GM18867 (cell line): ENCODE results near the gene MYO5A.

Source experiments
- ATAC-seq: cut with Tn5 transposase; IDR thresholded peaks from one replicate; pipeline ENCODE4 v1.9.1; 2021; ENCODE audit warnings: mild to moderate bottlenecking, moderate library complexity; ENCODE audit not compliant: unreplicated experiment

The MYO5A gene

GRCh38 chr15:52276256-52276770, 252.4 kb downstream of the MYO5A start:
- no peak for ATAC-seq

- ATAC-seq: no peak
These were observed 265.0 kb downstream of the MYO5A start for GRCh38 chr15:52263563-52264282.

DNA sequence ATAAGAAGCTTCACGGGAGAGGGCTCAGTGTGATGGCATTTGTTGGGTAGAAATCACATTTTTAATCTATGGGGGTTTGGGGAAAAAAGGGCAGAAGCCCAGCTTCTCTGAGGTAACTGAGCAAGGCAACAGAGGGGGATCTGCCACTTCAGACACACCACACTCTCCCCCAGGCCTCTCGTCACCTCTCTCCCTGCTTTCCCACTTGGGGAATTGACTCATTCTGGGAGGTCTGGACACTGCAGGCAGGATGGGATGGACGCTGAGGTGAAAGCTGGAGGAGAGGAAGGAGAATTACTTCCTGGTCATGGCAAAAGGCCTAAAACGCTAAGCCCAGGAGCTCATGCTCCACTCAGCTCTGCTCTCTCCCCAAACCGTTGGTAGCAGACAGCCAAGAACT, 266.3 kb downstream of the MYO5A start:
- ATAC-seq: no peak

DNA sequence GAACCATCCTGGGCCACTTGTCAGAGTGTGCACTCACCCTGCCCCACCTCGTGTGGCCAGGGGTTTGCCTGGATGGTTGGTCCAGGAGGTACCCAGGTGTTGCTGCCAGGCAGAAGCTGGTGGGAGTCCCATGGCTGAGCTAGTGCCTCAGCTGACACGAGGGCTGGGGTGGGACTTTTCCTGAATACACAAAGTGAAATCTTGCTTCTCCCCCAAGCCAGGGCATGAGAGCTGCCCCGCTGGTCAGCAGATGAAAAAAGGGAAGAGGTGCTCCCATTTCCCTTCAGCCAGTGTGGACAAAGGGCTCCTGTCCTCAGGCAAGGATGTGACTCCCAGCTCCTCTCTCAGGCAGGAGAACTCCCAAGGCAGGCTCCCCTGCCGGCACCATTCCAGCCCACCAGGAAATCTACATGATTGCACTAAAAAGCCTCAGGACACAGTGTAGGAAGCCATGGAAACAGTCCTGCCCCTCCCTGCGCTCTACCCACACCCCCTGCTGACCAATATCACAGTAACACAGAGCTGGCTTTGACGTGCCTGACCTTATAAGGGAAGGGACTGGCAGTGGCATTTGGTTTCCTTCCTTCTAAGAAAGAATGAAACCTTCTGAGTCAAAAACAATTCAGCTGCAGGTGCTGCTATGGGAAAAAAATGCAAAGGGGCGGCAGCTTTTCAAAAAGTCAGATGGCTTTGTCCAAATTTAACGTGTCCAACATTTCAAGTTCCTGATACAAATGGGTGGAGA, 267.0 kb downstream of the MYO5A start:
- peak; percentile 99 for ATAC-seq

DNA sequence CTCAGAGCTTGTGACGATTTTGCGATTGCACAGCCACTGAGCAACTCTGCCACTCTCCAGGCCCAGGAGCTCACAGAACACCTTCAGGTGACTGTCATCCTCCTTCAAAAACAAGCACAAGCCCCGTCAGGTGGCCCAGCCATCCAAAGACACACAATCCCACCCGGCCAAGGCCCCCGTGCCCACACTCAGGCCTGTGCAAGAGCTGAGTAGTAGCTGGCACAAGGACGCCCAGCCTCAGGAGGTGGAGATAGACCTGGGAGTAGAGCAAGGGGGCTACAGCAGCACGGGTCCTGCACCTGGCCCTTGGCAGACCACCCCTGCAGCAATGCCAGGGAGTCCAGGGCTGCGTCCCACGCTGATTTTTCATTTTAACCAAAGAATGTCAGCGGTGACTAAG, 267.7 kb downstream of the MYO5A start:
- no peak for ATAC-seq

DNA sequence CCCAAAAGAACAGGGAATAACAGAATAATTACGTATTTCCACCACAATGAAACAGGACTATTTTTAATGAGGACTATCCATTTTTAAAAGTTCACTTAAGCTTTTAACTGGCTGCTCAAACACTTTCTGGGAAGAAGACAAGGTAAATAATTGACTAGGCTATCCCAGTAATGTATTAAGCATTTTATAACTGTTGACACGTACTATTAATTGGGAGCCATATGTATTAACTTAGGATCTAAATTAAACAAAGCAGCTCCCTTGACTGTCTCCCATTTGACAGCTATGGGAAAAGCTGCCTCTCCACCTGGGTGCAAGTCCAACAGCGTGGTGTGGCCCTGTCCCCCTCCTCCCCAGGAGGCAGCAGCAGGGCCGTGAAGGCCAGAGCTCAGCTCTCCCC, 269.2 kb downstream of the MYO5A start:
- ATAC-seq: no peak

DNA sequence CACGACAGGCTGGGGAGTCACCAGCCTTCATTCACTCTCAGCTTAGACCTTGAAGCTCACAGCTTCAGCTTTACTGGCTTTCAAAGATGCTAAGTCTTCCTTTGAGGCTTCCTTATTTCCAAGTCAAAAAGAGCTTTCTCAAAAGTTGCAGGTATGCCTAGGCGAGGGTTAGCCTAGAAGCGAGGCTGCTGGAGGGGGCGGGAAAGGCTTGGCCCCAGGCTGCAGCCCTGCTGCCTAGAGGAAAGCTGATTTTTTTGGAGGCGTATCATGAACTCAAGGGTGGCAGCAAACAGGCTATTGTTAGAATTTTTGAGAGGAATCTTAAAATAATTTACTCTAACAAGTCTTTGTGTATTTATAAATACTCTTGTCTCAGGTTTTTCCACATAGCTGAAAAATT, 270.2 kb downstream of the MYO5A start:
- ATAC-seq: no peak

DNA sequence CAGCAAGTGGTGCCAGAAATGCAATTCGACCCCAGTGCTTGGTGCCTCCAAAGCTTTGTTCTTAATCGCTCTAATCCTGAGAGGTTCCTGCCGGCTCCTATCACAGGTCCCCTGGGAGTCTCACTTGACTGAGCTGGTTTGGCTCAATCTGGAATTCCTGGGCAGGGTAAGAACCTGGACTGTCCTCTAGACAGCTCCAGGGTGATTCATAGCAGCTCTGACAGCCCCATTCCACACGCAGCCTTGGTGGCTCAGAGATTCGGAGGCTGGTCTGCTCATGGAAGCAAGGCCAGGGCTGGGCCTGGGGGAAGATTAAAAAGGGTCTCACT, 271.0 kb downstream of the MYO5A start:
- no peak for ATAC-seq
